IMR-90 (cell line): ENCODE results near the gene C17orf100. TPM values are rescaled to one million over a fixed set of nuclear protein-coding genes. Genes with fewer than 3 reads are reported as not detected.

Experiments used
- ATAC-seq: fragments of 200-7000 bp; cut with Tn5 transposase; 2 replicates; pipeline ENCODE4 v1.9.1; 2020; ENCODE audit warnings: low read depth, mild to moderate bottlenecking, moderate library complexity
- Bru-seq: library from RNA; stranded (reverse); fragments of 400-500 nt; gene quantifications from one replicate; lab custom pipeline; 2021; lab: Mats Ljungman, UMichigan
- BruChase-seq, 2 experiments: library from RNA; stranded (reverse); fragments of 400-500 nt; gene quantifications; one replicate each; lab custom pipeline; 2021; lab: Mats Ljungman, UMichigan
- BruUV-seq: library from RNA; stranded (reverse); fragments of 400-500 nt; replicated peaks from 2 replicates; lab custom pipeline; 2021; lab: Mats Ljungman, UMichigan
- CTCF ChIA-PET: fragments of 300-600 bp; formaldehyde crosslinking; extraction: SDS; loops from one replicate; lab custom pipeline; 2021; ENCODE audit warnings: antibody characterized with exemption; lab: Yijun Ruan, JAX
- POLR2A ChIA-PET: fragments of 300-600 bp; sonication (Branson Sonifier 250); formaldehyde crosslinking; loops from one replicate; lab custom pipeline; 2022; ENCODE audit warnings: antibody characterized with exemption; ENCODE audit not compliant: unreplicated experiment; lab: Charles Lee
- DNase-seq: peaks from one replicate; pipeline ENCODE4 v3.0.0; 2013
- H2AFZ ChIP-seq: replicated peaks from 2 replicates; pipeline ENCODE3; 2013; ENCODE audit warnings: low read length, mild to moderate bottlenecking; ENCODE audit not compliant: poor library complexity
- H2AK5ac ChIP-seq: 2 replicates; pipeline ENCODE4 v1.6.1; 2013; ENCODE audit warnings: low read depth, low read length, inconsistent platforms
- H2AK9ac ChIP-seq: replicated peaks from 2 replicates; pipeline ENCODE3; 2013; ENCODE audit warnings: mild to moderate bottlenecking, low read depth, low read length, moderate library complexity; ENCODE audit not compliant: poor library complexity
- H2BK120ac ChIP-seq: 2 replicates; pipeline ENCODE4 v1.6.1; 2013; ENCODE audit warnings: low read depth, low read length, inconsistent platforms
- H2BK15ac ChIP-seq: 3 replicates; pipeline ENCODE4 v1.6.1; 2013; ENCODE audit warnings: low read depth, low read length, inconsistent platforms
- H2BK20ac ChIP-seq: 2 replicates; pipeline ENCODE4 v1.6.1; 2013; ENCODE audit warnings: low read depth, mild to moderate bottlenecking, inconsistent platforms, low read length, moderate library complexity
- H2BK5ac ChIP-seq: 2 replicates; pipeline ENCODE4 v1.6.1; 2013; ENCODE audit warnings: mild to moderate bottlenecking, low read depth, low read length, inconsistent platforms; ENCODE audit not compliant: poor library complexity, severe bottlenecking
- H3K14ac ChIP-seq: replicated peaks from 2 replicates; pipeline ENCODE4 v1.6.1; 2013; ENCODE audit warnings: low read depth, low read length, inconsistent platforms
- H3K18ac ChIP-seq: 2 replicates; pipeline ENCODE4 v1.6.1; 2013; ENCODE audit warnings: low read depth, low read length, control low read depth
- H3K23ac ChIP-seq: 2 replicates; pipeline ENCODE4 v1.6.1; 2013; ENCODE audit warnings: low read depth, low read length, inconsistent platforms
- H3K27ac ChIP-seq: 2 replicates; pipeline ENCODE4 v1.5.1; 2013; ENCODE audit warnings: mild to moderate bottlenecking, control low read depth, low read length; ENCODE audit not compliant: insufficient read depth
- H3K27me3 ChIP-seq: 2 replicates; pipeline ENCODE4 v1.6.1; 2013; ENCODE audit warnings: low read length; ENCODE audit not compliant: control insufficient read depth, insufficient read depth
- H3K36me3 ChIP-seq: 2 replicates; pipeline ENCODE4 v1.6.1; 2013; ENCODE audit warnings: low read length, mixed read lengths; ENCODE audit not compliant: control insufficient read depth, insufficient read depth
- H3K4ac ChIP-seq: 2 replicates; pipeline ENCODE4 v1.6.1; 2013; ENCODE audit warnings: low read depth, low read length, inconsistent platforms
- H3K4me1 ChIP-seq: 2 replicates; pipeline ENCODE4 v1.6.1; 2013; ENCODE audit warnings: low read length, mixed read lengths; ENCODE audit not compliant: control insufficient read depth, insufficient read depth
- H3K4me2 ChIP-seq: 2 replicates; pipeline ENCODE4 v1.6.1; 2013; ENCODE audit warnings: low read depth, mild to moderate bottlenecking, control low read depth, low read length, moderate library complexity
- H3K4me3 ChIP-seq: 2 replicates; pipeline ENCODE4 v1.5.1; 2013; ENCODE audit warnings: low read depth, mild to moderate bottlenecking, control low read depth, low read length, moderate library complexity; ENCODE audit not compliant: insufficient read depth
- H3K56ac ChIP-seq: 2 replicates; pipeline ENCODE4 v1.6.1; 2013; ENCODE audit warnings: low read length, inconsistent platforms; ENCODE audit not compliant: insufficient read depth; ENCODE audit errors: extremely low read depth
- H3K79me1 ChIP-seq, 2 experiments: 2 replicates each; pipeline ENCODE4 v1.6.1; 2013; ENCODE audit warnings: low read length in 2 of 2, inconsistent platforms in 1 of 2, low read depth in 1 of 2
- H3K9ac ChIP-seq: 2 replicates; pipeline ENCODE4 v1.6.1; 2013; ENCODE audit warnings: low read depth, low read length, control low read depth
- H3K9me1 ChIP-seq: 2 replicates; pipeline ENCODE4 v1.6.1; 2013; ENCODE audit warnings: low read length, inconsistent platforms; ENCODE audit not compliant: insufficient read depth
- H3K9me3 ChIP-seq: 2 replicates; pipeline ENCODE4 v1.6.1; 2013; ENCODE audit warnings: low read length; ENCODE audit not compliant: control insufficient read depth, insufficient read depth
- H4K20me1 ChIP-seq: 2 replicates; pipeline ENCODE4 v1.6.1; 2013; ENCODE audit warnings: low read length, inconsistent platforms; ENCODE audit not compliant: insufficient read depth
- H4K5ac ChIP-seq: 2 replicates; pipeline ENCODE4 v1.6.1; 2013; ENCODE audit warnings: mild to moderate bottlenecking, low read depth, low read length, control low read depth
- H4K8ac ChIP-seq, 2 experiments: 2 replicates each; pipeline ENCODE4 v1.6.1; 2013; ENCODE audit warnings: low read depth in 2 of 2, low read length in 2 of 2, control low read depth in 1 of 2, inconsistent platforms in 1 of 2
- H4K91ac ChIP-seq: 2 replicates; pipeline ENCODE4 v1.6.1; 2013; ENCODE audit warnings: low read depth, low read length, inconsistent platforms; ENCODE audit not compliant: insufficient read depth
- BHLHE40 ChIP-seq: fragments of 150-350 bp; IDR thresholded peaks from 2 replicates; pipeline ENCODE4 v1.6.1; 2016; ENCODE audit warnings: mild to moderate bottlenecking, low read depth, low read length
- CEBPB ChIP-seq: IDR thresholded peaks from 2 replicates; pipeline ENCODE4 v1.6.1; 2012; ENCODE audit warnings: low read depth, low read length, improper control_type of control experiment
- CHD1 ChIP-seq: IDR thresholded peaks from 2 replicates; pipeline ENCODE4 v1.6.1; 2012; ENCODE audit warnings: low read depth, low read length, improper control_type of control experiment
- MAZ ChIP-seq: IDR thresholded peaks from 2 replicates; pipeline ENCODE4 v1.6.1; 2012; ENCODE audit warnings: low read depth, mild to moderate bottlenecking, low read length, improper control_type of control experiment, moderate library complexity, borderline replicate concordance
- MXI1 ChIP-seq: IDR thresholded peaks from 2 replicates; pipeline ENCODE4 v1.6.1; 2012; ENCODE audit warnings: low read depth, mild to moderate bottlenecking, low read length, moderate library complexity, borderline replicate concordance
- NFE2L2 ChIP-seq: fragments of 150-350 bp; IDR thresholded peaks from 2 replicates; pipeline ENCODE4 v1.6.1; 2016; ENCODE audit warnings: low read depth, mild to moderate bottlenecking, low read length
- POLR2A ChIP-seq: IDR thresholded peaks from 2 replicates; pipeline ENCODE4 v1.6.1; 2012; ENCODE audit warnings: mild to moderate bottlenecking, low read depth, low read length
- RAD21 ChIP-seq: IDR thresholded peaks from 2 replicates; pipeline ENCODE4 v1.6.1; 2012; ENCODE audit warnings: low read length, improper control_type of control experiment
- RFX5 ChIP-seq: IDR thresholded peaks from 2 replicates; pipeline ENCODE4 v1.8.0; 2012; ENCODE audit warnings: low read depth, mild to moderate bottlenecking, low read length, moderate library complexity
- SMC3 ChIP-seq: fragments of 150-350 bp; IDR thresholded peaks from 2 replicates; pipeline ENCODE4 v1.6.1; 2016; ENCODE audit warnings: low read depth, mild to moderate bottlenecking, antibody characterized with exemption, low read length, moderate library complexity
- WGBS, 2 experiments: methylation state at CpG; one replicate each; pipeline versions ENCODE4 v1.1.5 to v1.1.7; 2013; ENCODE audit warnings: missing lambda C conversion rate in 2 of 2; ENCODE audit not compliant: insufficient read length in 1 of 2; ENCODE audit errors: extremely low coverage in 2 of 2; 5-methylcytosine and 5-hydroxymethylcytosine counted together
- dilution Hi-C: fragments of 300-500 bp; cut with HindIII; formaldehyde crosslinking; loops from one replicate; pipeline ENCODE4 v1.14.3; 2018; ENCODE audit warnings: low sequenced_read_pairs; ENCODE audit not compliant: unreplicated experiment
- in situ Hi-C: fragments of 300-500 bp; cut with MboI; formaldehyde crosslinking; loops from 3 replicates; pipeline ENCODE4 v1.14.3; 2019; ENCODE audit warnings: low sequenced_read_pairs, inconsistent platforms, mixed read lengths
- intact Hi-C: fragments of 100-400 bp; cut with micrococcal nuclease; formaldehyde crosslinking; loops from 2 replicates; pipeline ENCODE4 v1.10.0; 2022
- long read RNA-seq: library from polyadenylated mRNA; unstranded; transcript quantifications from one replicate; pipeline ENCODE4 v2.0.0, GENCODE V29; 2021; ENCODE audit not compliant: unreplicated experiment
- polyA plus RNA-seq, 3 experiments: library from polyadenylated mRNA; depleted of rRNA; stranded (reverse); fragments of >200 nt; gene quantifications; 2 replicates each; pipeline ENCODE4 v1.2.3, GENCODE V29; 2012; ENCODE audit warnings: low replicate concordance in 1 of 3
- total RNA-seq: library from RNA; depleted of rRNA; stranded (reverse); fragments of >200 nt; gene quantifications from 2 replicates; pipeline ENCODE4 v1.2.3, GENCODE V29; 2012; rRNA removed
- TF ChIP-seq, protein P1 (sequence below): fragments of 150-350 bp; IDR thresholded peaks from 2 replicates; pipeline ENCODE4 v1.6.1; 2017; ENCODE audit warnings: mild to moderate bottlenecking, antibody characterized with exemption, low read length, low read depth
- TF ChIP-seq, protein P2 (sequence below): fragments of 150-350 bp; IDR thresholded peaks from 2 replicates; pipeline ENCODE4 v1.6.1; 2016; ENCODE audit warnings: low read depth, mild to moderate bottlenecking, low read length, moderate library complexity, borderline replicate concordance

C17orf100 gene
- total RNA-seq: 0.18 and 0.28 TPM in 2 replicates
- polyA plus RNA-seq (2012; rRNA removed): 1.8 and 2.9 TPM in 2 replicates
- polyA plus RNA-seq (2012; cell fraction: cytosol; rRNA removed): 1.8 and 2.8 TPM in 2 replicates
- polyA plus RNA-seq (2012; cell fraction: nucleus; rRNA removed; ENCODE audit: low replicate concordance): 1.4 and 1.8 TPM in 2 replicates
- percentile 43 among the genes with signal in this experiment for Bru-seq, nascent RNA
- percentile 41 among the genes with signal in this experiment for BruChase-seq, experiment 1, labeled RNA remaining after a 6-hour chase
- BruChase-seq, experiment 2, labeled RNA remaining after a 2-hour chase: percentile 47 among the genes with signal in this experiment
- long read RNA-seq, partial matches to known transcripts: 0 of 1 reads
- long read RNA-seq, other reads (novel, unspliced or antisense): 0 of 1 reads

DNA sequence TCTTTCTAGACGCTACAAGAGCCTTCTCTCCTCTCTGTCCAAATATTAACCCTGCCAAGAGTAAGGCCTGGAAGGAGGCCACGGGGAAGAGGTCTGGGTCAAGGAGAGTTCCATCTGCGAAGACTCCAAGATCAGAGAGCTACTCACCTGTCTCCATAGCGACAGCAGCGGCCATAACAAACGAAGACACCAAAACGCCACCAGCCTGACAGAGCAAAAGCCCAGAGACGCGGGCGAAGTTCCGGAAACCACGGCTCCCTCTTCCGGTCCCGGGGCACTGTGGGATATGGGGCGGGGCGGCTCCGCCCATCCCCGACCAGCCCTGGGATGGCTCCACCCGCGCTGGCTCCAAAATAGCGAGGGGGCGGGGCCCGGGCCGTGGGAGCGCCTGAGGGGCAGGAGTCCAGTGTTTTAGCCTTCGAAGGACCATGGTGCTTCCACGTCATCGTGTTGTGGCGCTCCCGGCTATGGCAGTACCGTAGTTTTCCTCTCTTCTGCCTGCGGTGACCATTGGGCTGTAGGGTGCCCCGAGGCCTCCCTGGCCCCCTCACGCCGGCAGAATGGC is at the start of gene C17orf100, which contains the start of gene MED31:
Gene C17orf100 (plus strand): TSS at position 409 of the 565 bp plus-strand sequence. CDS start 152 bp downstream, at position 561.
Gene MED31 (minus strand): TSS at position 252 of the 565 bp plus-strand sequence. CDS start 77 bp downstream, at position 175.
- H3K14ac ChIP-seq: peak within 1 kb of the TSS; percentile 89
- H3K4me1 ChIP-seq: 0 out of 2 replicates have a peak, but pooled peaks cover 6% of the 10 kb centered on the region
- peak; percentile 85 for DNase-seq
- WGBS, 2 experiments: 2% methylated on average over 9 of the region's 35 CpGs; no CpG with 5 or more reads in 1 of the 2 experiments
- peak within 1 kb of the TSS; percentile 30 to 98 for H4K8ac ChIP-seq
- peaks cover 11% of the 10 kb centered on the region for H4K20me1 ChIP-seq
- ChIA-PET CTCF (no interaction called here), POLR2A (no interaction called here)
- TF ChIP-seq POLR2A (peak; percentile 90), MXI1 (peak; percentile 58), NFE2L2 (0 out of 2 replicates have a peak, but pooled peaks have one; percentile 46), MAZ (peak; percentile 74; the same call in 1 of the 2 replicates), CHD1 (no peak), CEBPB (no peak), RFX5 (no peak), BHLHE40 (no peak), RAD21 (no peak), SMC3 (no peak)
- TF ChIP-seq, protein P1, sequence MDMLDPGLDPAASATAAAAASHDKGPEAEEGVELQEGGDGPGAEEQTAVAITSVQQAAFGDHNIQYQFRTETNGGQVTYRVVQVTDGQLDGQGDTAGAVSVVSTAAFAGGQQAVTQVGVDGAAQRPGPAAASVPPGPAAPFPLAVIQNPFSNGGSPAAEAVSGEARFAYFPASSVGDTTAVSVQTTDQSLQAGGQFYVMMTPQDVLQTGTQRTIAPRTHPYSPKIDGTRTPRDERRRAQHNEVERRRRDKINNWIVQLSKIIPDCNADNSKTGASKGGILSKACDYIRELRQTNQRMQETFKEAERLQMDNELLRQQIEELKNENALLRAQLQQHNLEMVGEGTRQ: no peak
- TF ChIP-seq, protein P2, sequence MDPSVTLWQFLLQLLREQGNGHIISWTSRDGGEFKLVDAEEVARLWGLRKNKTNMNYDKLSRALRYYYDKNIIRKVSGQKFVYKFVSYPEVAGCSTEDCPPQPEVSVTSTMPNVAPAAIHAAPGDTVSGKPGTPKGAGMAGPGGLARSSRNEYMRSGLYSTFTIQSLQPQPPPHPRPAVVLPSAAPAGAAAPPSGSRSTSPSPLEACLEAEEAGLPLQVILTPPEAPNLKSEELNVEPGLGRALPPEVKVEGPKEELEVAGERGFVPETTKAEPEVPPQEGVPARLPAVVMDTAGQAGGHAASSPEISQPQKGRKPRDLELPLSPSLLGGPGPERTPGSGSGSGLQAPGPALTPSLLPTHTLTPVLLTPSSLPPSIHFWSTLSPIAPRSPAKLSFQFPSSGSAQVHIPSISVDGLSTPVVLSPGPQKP: no peak
- H2BK5ac ChIP-seq: peak within 1 kb of the TSS; percentile 44
- peak within 1 kb of the TSS; percentile 85 for H4K5ac ChIP-seq
- H3K4me3 ChIP-seq: peak within 1 kb of the TSS; percentile 90
- dilution Hi-C loops: no loop called here
- H2AK5ac ChIP-seq: peak within 1 kb of the TSS; percentile 88
- H3K4ac ChIP-seq: peak within 1 kb of the TSS; percentile 84
- ATAC-seq: peak; percentile 98
- H2BK120ac ChIP-seq: peak within 1 kb of the TSS; percentile 65
- H3K9ac ChIP-seq: peak within 1 kb of the TSS; percentile 88
- peaks cover 6% of the 10 kb centered on the region for H3K36me3 ChIP-seq
- peaks cover 20% of the 10 kb centered on the region for H3K27me3 ChIP-seq
- H3K9me3 ChIP-seq: no peaks in the 10 kb centered on the region; the same call in 1 of the 2 replicates
- peak within 1 kb of the TSS; percentile 68 for H3K23ac ChIP-seq
- H3K27ac ChIP-seq: peak within 1 kb of the TSS; percentile 73
- peak within 1 kb of the TSS; percentile 72 for H4K91ac ChIP-seq
- peak within 1 kb of the TSS; percentile 72 for H3K56ac ChIP-seq
- H2BK20ac ChIP-seq: no peak within 1 kb of the TSS
- intact Hi-C loops: loop anchor here (10.0 kb wide), 1 partner anchor 1067 kb away; the partner anchor contains the start of gene NLRP1
- BruUV-seq: no TSS peak
- H2BK15ac ChIP-seq: no peak within 1 kb of the TSS; the same call in 2 of the 3 replicates
- peak within 1 kb of the TSS; percentile 99 for H2AFZ ChIP-seq
- H3K9me1 ChIP-seq: peaks cover 8% of the 10 kb centered on the region; the same call in 1 of the 2 replicates
- peak within 1 kb of the TSS; percentile 92 for H3K4me2 ChIP-seq
- peak within 1 kb of the TSS; percentile 92 for H2AK9ac ChIP-seq
- in situ Hi-C loops: no loop called here
- H3K18ac ChIP-seq: peak within 1 kb of the TSS; percentile 64
- peaks cover 9 to 34% of the 10 kb centered on the region in 2 experiments; a peak in 3 of 4 replicates for H3K79me1 ChIP-seq
